ENCODE data around the gene RBL2. TPM values are rescaled to one million over a fixed set of nuclear protein-coding genes. Genes with fewer than 3 reads are reported as not detected.

The RBL2 gene
- total RNA-seq, 5 donors from 2014 or later (not counting 1 experiment from before 2014, with no cell fraction given): 193 to 366 (median 261) TPM

DNA sequence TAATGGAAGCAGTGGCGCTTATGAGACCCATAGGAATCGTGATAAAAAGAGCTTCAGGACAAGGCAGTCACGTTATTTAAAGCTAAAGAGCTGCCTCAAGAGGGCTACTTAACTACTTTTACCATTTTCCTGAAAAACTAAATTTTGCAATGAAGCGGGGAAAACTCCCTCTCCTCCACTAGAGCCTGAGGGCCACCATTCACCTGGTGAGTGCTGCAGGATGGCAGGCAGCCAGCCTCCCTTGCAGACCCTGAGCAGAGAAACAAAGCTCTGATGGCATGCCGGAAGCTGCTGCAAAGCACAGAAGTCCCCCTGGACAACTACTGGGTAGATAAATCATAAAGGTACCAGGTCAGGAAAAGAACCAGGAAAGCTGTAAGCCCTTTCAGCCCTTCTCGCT lies 60.4 kb downstream of the RBL2 start:
- ATAC-seq (replicated peaks in 1 of 4): no peak
- DNase-seq: no peak
- H3K36me3 Mint-ChIP-seq: peaks cover 73% of the 10 kb centered on the region
- Histone ChIP-seq H3K36me3 (ENCODE audit: control insufficient read depth in 2 of 2, extremely low read depth in 1 of 2, insufficient read depth in 1 of 2, low read length in 1 of 2) (peaks cover 10 to 87% of the 10 kb centered on the region in 2 donors), H3K4me1 (ENCODE audit: control insufficient read depth in 1 of 2, extremely low read depth in 1 of 2, insufficient read depth in 2 of 2, low read length in 2 of 2) (peaks cover 2 to 3% of the 10 kb centered on the region in 2 experiments), H3K4me3 (ENCODE audit: control insufficient read depth in 1 of 2, extremely low read depth in 1 of 2, low read length in 1 of 2) (no peak overlapping the region), H3K9me3 (no peaks in the 10 kb centered on the region), H3K27ac (ENCODE audit: low read length) (no peak overlapping the region), H3K27me3 (replicated peaks in 1 of 2; ENCODE audit: control insufficient read depth in 2 of 2, extremely low read depth in 1 of 2, insufficient read depth in 2 of 2, low read length in 1 of 2) (no peaks in the 10 kb centered on the region)
- no peak overlapping the region for H3K4me3 Mint-ChIP-seq
- no peaks in the 10 kb centered on the region for H3K27me3 Mint-ChIP-seq
- POLR2A ChIA-PET: no interaction called here
- H3K9me3 Mint-ChIP-seq: no peaks in the 10 kb centered on the region
- CTCF ChIA-PET: no interaction called here
- WGBS (ENCODE audit: insufficient coverage): 94% methylated on average over 4 of the region's 6 CpGs
- H3K4me1 Mint-ChIP-seq: peaks cover 65 to 85% (median 67%) of the 10 kb centered on the region in 3 donors
- H3K27ac Mint-ChIP-seq: peak overlapping the region in 1 of 2 donors; percentile 89

DNA sequence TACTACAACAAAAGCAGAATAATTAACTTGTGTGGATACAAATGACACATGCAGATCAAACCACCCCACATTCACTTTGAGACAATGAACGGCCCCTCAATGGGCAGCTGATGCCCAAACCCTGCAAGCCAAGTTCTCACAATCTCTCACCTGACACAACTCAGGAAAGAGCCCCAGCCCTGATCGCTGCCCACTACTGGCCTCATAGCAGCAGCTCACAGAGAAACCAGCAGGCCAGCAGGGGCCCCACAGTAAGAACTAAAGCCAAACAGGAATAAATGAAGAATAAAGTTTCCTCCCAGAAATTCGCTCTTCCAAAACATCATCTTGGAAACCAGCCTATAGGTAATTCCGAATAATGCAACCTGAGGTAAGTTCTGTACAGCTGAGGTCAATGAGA lies 61.1 kb downstream of the RBL2 start:
- H3K27ac Mint-ChIP-seq: peak overlapping the region; percentile 12 to 73
- peaks cover 5 to 6% of the 10 kb centered on the region in 2 experiments for H3K4me1 ChIP-seq (ENCODE audit: control insufficient read depth in 1 of 2, extremely low read depth in 1 of 2, insufficient read depth in 2 of 2, low read length in 2 of 2)
- POLR2A ChIA-PET: no interaction called here

DNA sequence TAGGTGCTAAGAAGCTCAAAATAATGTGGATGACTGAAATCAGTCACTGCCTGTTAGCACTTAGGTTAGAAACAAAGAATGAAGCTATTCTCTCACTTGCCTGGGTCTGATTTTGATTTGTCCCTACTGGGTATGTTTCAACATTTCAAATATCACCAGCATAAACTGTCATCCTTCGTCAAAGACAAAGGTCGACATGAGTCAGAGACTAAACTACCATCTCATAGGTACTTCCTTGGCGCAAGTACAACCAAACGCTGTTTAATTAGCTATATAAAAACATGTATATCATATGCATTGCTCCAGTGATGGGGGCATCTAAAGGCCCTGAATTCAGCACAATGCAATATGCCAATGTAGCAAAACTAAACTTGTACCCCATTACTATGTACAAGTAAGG lies 64.7 kb downstream of the RBL2 start:
- POLR2A ChIA-PET: interaction anchor here (0.5 to 0.7 kb wide), 5 partner anchors 15 to 196 kb away, joined by 3 to 21 read pairs (median 6); no protein-coding TSS in a partner anchor
- peaks cover 22 to 28% of the 10 kb centered on the region in 2 experiments for H3K4me1 ChIP-seq (ENCODE audit: control insufficient read depth in 1 of 2, extremely low read depth in 1 of 2, insufficient read depth in 2 of 2, low read length in 2 of 2)
- ATAC-seq (replicated peaks in 1 of 4) (no peak), DNase-seq (no peak)
- peaks cover 46% of the 10 kb centered on the region for H3K36me3 Mint-ChIP-seq
- H3K27me3 ChIP-seq (replicated peaks in 1 of 2; ENCODE audit: control insufficient read depth in 2 of 2, extremely low read depth in 1 of 2, insufficient read depth in 2 of 2, low read length in 1 of 2): no peaks in the 10 kb centered on the region
- 50% methylated on average over 1 of the region's 4 CpGs for WGBS (ENCODE audit: insufficient coverage)
- H3K27me3 Mint-ChIP-seq: no peaks in the 10 kb centered on the region
- H3K27ac Mint-ChIP-seq: peak overlapping the region; percentile 66 to 73
- peaks cover 5 to 59% of the 10 kb centered on the region in 2 donors for H3K36me3 ChIP-seq (ENCODE audit: control insufficient read depth in 2 of 2, extremely low read depth in 1 of 2, insufficient read depth in 1 of 2, low read length in 1 of 2)
- H3K4me3 ChIP-seq (ENCODE audit: control insufficient read depth in 1 of 2, extremely low read depth in 1 of 2, low read length in 1 of 2): no peak overlapping the region
- no peak overlapping the region for H3K27ac ChIP-seq (ENCODE audit: low read length)
- peaks cover 67 to 71% (median 68%) of the 10 kb centered on the region in 3 donors for H3K4me1 Mint-ChIP-seq
- H3K9me3 ChIP-seq: no peaks in the 10 kb centered on the region
- peak overlapping the region in 2 of 3 donors; percentile 49 to 52 for H3K4me3 Mint-ChIP-seq
- CTCF ChIA-PET: interaction anchor here (0.5 to 1.0 kb wide), 6 partner anchors 10 to 374 kb away, joined by 3 to 8 read pairs (median 4); no protein-coding TSS in a partner anchor
- H3K9me3 Mint-ChIP-seq: no peaks in the 10 kb centered on the region

More for the DNA sequence above, 61.1 kb downstream of the RBL2 start:
- ATAC-seq (replicated peaks in 1 of 4) (peak in 1 of 4 experiments; percentile 35), DNase-seq (no peak)
- Mint-ChIP-seq H3K4me1 (peaks cover 63 to 83% (median 66%) of the 10 kb centered on the region in 3 donors), H3K27me3 (no peaks in the 10 kb centered on the region), H3K36me3 (peaks cover 71% of the 10 kb centered on the region), H3K4me3 (no peak overlapping the region), H3K9me3 (no peaks in the 10 kb centered on the region)
- Histone ChIP-seq H3K4me3 (ENCODE audit: control insufficient read depth in 1 of 2, extremely low read depth in 1 of 2, low read length in 1 of 2) (no peak overlapping the region), H3K36me3 (ENCODE audit: control insufficient read depth in 2 of 2, extremely low read depth in 1 of 2, insufficient read depth in 1 of 2, low read length in 1 of 2) (peaks cover 10 to 86% of the 10 kb centered on the region in 2 donors), H3K27ac (ENCODE audit: low read length) (no peak overlapping the region), H3K27me3 (replicated peaks in 1 of 2; ENCODE audit: control insufficient read depth in 2 of 2, extremely low read depth in 1 of 2, insufficient read depth in 2 of 2, low read length in 1 of 2) (no peaks in the 10 kb centered on the region), H3K9me3 (no peaks in the 10 kb centered on the region)
- WGBS (ENCODE audit: insufficient coverage): 71% methylated on average over 1 of the region's 4 CpGs
- CTCF ChIA-PET: no interaction called here

DNA sequence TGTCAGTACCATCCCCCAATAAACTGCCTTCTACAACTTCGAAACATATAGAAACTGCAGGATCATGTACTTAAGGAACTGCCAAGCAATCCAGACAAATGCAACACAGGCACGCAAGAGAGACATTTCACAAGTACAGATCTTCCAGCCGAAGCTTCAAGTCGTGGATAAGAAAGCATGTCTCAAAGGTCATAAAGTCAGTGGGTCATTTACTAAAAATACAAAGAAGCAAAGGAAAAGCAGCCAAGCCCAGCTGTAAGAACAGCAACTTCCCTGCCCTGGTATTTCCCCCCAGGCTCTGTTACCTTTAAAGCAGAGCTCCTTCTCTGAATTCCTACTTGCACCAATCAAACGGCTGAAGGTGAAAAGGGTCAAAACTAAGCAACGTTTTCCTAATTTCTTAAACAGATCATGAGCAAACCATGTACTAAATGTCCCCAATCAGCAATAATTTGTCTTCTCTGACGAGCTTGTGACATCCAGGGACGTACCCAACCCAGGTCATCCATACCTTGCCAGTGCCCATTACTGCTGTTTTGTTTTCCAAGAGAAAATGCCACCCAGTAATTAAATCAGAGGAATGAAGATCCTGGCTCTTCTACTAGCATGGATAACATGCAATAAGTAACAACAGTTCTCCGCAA lies 67.1 kb downstream of the RBL2 start:
- ChIA-PET CTCF (interaction anchor here in 1 of 2 donors (1.0 kb wide), 1 partner anchor 9 kb away, joined by 3 read pairs; no protein-coding TSS in a partner anchor), POLR2A (interaction anchor here in 1 of 2 donors (0.7 to 0.8 kb wide), 2 partner anchors 11 to 325 kb away, joined by 3 to 4 read pairs; no protein-coding TSS in a partner anchor)
- Histone ChIP-seq H3K27me3 (replicated peaks in 1 of 2; ENCODE audit: control insufficient read depth in 2 of 2, extremely low read depth in 1 of 2, insufficient read depth in 2 of 2, low read length in 1 of 2) (no peaks in the 10 kb centered on the region), H3K4me1 (ENCODE audit: control insufficient read depth in 1 of 2, extremely low read depth in 1 of 2, insufficient read depth in 2 of 2, low read length in 2 of 2) (peaks cover 28 to 41% of the 10 kb centered on the region in 2 experiments), H3K36me3 (ENCODE audit: control insufficient read depth in 2 of 2, extremely low read depth in 1 of 2, insufficient read depth in 1 of 2, low read length in 1 of 2) (peaks cover 5 to 36% of the 10 kb centered on the region in 2 donors), H3K9me3 (no peaks in the 10 kb centered on the region), H3K27ac (ENCODE audit: low read length) (peak overlapping the region; percentile 27), H3K4me3 (ENCODE audit: control insufficient read depth in 1 of 2, extremely low read depth in 1 of 2, low read length in 1 of 2) (peak overlapping the region; percentile 70 to 84)
- H3K4me3 Mint-ChIP-seq: peak overlapping the region; percentile 91 to 99 (median 96)
- no peak for ATAC-seq (replicated peaks in 1 of 4)
- H3K27me3 Mint-ChIP-seq: no peaks in the 10 kb centered on the region
- H3K9me3 Mint-ChIP-seq: no peaks in the 10 kb centered on the region
- WGBS (ENCODE audit: insufficient coverage): 55% methylated on average over 5 of the region's 9 CpGs
- peaks cover 26% of the 10 kb centered on the region for H3K36me3 Mint-ChIP-seq
- DNase-seq: no peak
- H3K27ac Mint-ChIP-seq: peak overlapping the region; percentile 89 to 95
- H3K4me1 Mint-ChIP-seq: peaks cover 63 to 66% (median 65%) of the 10 kb centered on the region in 3 donors

DNA sequence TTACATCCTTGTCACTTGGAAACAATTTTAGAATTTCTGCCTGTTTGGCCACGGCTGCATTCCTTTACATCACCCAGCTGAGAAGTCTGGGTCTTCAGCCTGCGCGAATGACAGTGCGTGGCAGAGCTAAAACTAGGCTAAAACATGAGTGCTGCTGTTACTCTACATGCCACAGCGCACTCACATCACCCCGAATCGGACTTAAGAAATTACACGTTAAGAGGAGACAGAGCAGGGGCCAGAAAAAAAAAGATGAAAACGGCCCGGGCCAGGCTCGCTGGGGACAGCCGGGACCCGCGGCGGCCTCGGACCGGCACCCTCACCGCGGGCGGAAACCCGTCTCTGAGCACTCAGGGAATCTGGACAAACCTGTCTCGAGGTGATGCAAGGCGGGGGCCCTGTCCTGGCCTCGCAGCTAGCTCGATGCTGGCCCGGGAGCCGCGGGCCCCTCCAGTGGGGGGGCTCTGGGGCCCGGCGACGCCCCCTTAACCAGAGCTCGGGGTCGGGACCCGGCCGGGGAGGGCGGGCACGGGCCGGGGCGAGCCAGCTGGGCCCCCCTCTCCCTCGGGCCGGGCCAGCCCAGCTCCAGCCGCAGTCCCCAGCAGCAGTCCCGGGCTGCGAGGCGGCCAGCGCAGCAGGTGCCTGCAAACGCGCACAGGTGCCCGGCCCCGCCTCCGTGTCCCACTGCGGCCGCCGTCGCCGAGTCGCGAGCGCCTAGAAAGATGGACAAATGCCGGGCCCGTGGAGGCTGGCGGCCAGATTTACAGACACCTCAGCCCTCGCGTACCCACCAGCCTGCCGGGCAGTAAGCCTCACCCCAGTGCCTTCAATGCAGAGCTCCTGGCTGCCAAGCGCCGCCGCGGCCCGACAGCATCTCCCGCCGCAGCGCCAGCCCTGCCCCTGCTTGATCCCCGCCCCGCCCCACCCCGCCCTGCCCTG lies 68.3 kb downstream of the RBL2 start, which contains the start of gene AKTIP:
Gene AKTIP, minus strand, starts transcription at position 879 of the 939 bp plus-strand sequence. CDS start 2,950 bp downstream, outside the sequence.
- peaks cover 52 to 61% (median 57%) of the 10 kb centered on the region in 3 donors for H3K4me1 Mint-ChIP-seq
- H3K36me3 ChIP-seq (ENCODE audit: control insufficient read depth in 2 of 2, extremely low read depth in 1 of 2, insufficient read depth in 1 of 2, low read length in 1 of 2): peaks cover 0 to 23% of the 10 kb centered on the region in 2 donors
- ATAC-seq (replicated peaks in 1 of 4) (peak; percentile 18 to 24 (median 21)), DNase-seq (peak in 12 of 35 experiments; percentile 12 to 48 (median 24))
- no peaks in the 10 kb centered on the region for H3K9me3 ChIP-seq
- H3K27me3 Mint-ChIP-seq: no peaks in the 10 kb centered on the region
- peak within 1 kb of the TSS; percentile 91 to 99 (median 96) for H3K4me3 Mint-ChIP-seq
- ChIA-PET POLR2A (interaction anchor here (0.6 to 2.1 kb wide), 5 partner anchors 12 to 57 kb away, joined by 3 to 8 read pairs (median 7); no protein-coding TSS in a partner anchor), CTCF (interaction anchor here in 1 of 2 donors (0.7 to 1.8 kb wide), 3 partner anchors 45 to 49 kb away, joined by 3 to 6 read pairs (median 3); no protein-coding TSS in a partner anchor)
- peaks cover 19% of the 10 kb centered on the region for H3K36me3 Mint-ChIP-seq
- no peaks in the 10 kb centered on the region for H3K9me3 Mint-ChIP-seq
- WGBS (ENCODE audit: insufficient coverage): under 1% methylated on average over 73 of the region's 76 CpGs
- peaks cover 28 to 41% of the 10 kb centered on the region in 2 experiments for H3K4me1 ChIP-seq (ENCODE audit: control insufficient read depth in 1 of 2, extremely low read depth in 1 of 2, insufficient read depth in 2 of 2, low read length in 2 of 2)
- peak within 1 kb of the TSS; percentile 78 for H3K27ac ChIP-seq (ENCODE audit: low read length)
- peak within 1 kb of the TSS; percentile 84 to 85 for H3K4me3 ChIP-seq (ENCODE audit: control insufficient read depth in 1 of 2, extremely low read depth in 1 of 2, low read length in 1 of 2)
- H3K27ac Mint-ChIP-seq: peak within 1 kb of the TSS; percentile 95
- H3K27me3 ChIP-seq (replicated peaks in 1 of 2; ENCODE audit: control insufficient read depth in 2 of 2, extremely low read depth in 1 of 2, insufficient read depth in 2 of 2, low read length in 1 of 2): no peaks in the 10 kb centered on the region
